Stimulated activated CD8-positive, alpha-beta memory T cell treated with anti-CD3 and anti-CD28 coated beads, Interleukin-4, amount 100 ng/mL, for 48 hours (primary cell): Measurements from ENCODE around the gene FNDC3A.

Experiments
- DNase-seq: peaks from one replicate; pipeline ENCODE4 v3.0.0-alpha.2; 2020

The FNDC3A gene

DNA sequence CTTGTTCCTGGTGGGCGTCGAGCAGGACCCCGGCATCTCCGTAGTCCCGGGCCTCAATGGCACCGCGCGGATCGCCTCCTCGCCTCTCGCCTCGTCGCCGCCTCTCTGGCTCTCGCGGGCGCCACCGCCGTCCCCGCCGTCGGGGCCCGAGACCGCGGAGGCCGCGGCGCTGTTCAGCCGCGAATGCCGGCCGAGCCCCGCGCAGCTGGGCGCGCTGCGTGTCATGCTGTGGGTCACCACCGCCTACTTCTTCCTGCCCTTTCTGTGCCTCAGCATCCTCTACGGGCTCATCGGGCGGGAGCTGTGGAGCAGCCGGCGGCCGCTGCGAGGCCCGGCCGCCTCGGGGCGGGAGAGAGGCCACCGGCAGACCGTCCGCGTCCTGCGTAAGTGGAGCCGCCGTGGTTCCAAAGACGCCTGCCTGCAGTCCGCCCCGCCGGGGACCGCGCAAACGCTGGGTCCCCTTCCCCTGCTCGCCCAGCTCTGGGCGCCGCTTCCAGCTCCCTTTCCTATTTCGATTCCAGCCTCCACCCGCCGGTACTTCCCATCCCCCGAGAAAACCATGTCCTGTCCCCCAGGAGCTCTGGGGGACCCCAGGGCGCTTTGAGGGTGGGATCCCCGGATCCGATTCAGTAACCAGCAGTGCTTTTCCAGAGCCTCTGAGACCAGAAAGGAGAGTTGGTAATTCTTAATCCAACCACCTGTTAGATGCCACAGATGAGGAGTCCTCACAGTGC is 245.3 kb downstream of the FNDC3A start:
- DNase-seq: no peak

DNA sequence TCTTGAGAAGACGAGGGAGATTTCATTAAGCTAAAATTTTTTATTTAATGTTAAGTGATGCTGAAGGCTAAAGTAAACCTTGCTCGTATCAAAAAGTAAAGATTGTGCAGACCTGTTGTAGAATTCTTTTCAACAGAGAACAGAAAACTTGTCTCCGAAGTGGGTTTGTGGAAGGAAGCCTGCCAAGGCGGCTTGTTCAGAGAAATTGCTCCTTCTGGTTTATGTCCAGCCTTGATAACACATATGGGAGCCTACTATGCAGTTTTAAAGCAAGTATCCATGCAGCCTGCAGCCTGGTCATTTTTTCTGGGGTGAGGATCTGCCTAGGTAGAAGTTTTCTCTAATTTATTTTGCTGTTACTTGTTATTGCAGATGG is 245.9 kb downstream of the FNDC3A start:
- no peak for DNase-seq

DNA sequence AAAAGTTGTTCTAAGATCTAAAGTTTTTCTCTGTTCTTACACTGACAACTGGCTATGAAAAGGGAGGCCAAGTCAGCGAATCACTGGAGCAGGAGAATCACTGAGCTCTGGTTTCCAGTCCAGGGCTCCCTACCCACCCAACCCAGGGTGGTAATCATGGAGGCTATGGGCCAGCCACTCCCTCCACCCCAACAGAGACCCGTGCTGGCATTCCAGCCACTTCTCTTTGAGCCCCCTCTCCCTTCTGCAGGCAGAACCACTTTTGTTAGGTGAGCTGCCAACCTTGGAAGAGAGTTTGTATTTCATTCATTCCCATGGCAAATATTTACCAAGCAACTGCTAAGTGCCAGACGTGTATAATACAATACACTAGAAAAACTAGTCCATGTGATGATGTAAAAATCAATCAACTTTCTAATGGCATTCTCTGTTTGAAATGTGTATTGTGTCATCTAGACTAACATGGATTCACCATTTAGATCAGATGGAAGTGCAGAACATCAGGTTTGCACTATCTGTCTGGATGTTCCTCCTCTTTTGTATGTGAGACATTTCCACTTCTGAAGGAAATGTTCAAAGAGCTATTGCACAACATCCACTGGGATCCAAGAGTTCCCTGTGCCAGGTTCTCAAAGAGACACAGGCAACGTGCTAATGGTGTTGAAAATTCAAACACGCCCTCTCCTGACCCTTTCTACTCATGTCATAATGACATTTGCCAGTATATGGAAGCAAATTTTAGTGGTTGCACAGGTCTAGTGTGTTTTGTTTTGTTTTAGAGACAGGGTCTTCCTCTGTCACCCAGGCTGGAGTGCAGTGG is 249.7 kb downstream of the FNDC3A start:
- DNase-seq: no peak

DNA sequence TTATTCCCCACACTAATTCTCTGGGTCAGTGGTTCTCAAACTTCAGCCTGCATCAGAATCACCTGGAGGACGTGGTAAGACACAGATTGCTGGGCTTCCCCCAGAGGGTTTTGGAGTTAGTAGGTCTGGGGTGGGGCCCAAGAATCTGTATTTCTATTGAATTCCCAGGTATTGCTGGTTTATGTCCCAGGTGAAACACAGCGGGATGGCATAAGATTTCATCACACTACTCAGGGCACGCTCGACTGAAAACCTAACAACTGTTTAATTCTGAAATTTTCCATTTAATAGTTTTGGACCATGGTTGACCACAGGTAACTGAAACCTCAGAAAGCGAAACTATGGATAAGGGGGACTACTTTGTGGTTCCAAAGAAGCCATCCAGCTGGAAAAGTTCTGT is 250.9 kb downstream of the FNDC3A start:
- DNase-seq: no peak

GRCh38 chr13:49234741-49235140 is 259.0 kb downstream of the FNDC3A start:
- DNase-seq: no peak

GRCh38 chr13:49235856-49236431 is 260.2 kb downstream of the FNDC3A start:
- no peak for DNase-seq

DNA sequence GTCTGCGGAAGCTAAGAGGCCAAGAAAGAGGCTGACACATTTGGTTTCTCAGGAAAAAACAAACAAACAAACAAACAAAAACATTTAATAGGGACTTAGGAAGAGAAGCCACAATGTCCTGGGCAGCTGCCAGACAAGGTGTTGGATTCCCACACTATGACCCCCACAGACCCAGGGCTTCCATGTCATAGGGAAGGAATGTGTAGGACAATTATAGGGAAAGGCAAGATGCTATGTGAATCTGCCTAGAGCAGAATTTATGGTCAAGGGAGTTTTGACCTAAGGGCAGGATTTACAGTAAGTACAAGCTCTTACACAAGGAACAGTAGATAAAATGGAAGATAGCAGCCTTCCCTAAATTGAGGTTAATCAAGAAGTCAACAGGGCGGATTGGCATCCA is 262.9 kb downstream of the FNDC3A start:
- DNase-seq: no peak

DNA sequence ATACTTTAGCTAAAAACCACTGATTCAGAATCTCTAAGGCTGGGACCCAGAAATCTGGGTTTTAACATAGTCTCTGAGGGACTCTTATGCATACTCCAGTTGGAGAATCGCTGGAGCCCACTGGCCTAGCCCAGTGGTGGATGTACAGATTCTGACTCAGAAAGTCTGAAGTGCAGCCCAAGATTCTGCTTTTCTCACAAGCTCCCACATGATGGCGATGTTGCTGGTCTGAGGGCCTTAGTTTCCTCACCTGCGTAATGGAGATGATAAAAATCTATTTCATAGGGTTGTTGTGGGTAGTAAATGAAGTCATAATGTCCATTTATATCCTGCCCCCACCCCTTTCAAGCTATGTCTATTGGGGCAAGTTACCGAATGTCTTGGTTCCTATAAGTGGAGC is 264.3 kb downstream of the FNDC3A start:
- peak; percentile 54 for DNase-seq

DNA sequence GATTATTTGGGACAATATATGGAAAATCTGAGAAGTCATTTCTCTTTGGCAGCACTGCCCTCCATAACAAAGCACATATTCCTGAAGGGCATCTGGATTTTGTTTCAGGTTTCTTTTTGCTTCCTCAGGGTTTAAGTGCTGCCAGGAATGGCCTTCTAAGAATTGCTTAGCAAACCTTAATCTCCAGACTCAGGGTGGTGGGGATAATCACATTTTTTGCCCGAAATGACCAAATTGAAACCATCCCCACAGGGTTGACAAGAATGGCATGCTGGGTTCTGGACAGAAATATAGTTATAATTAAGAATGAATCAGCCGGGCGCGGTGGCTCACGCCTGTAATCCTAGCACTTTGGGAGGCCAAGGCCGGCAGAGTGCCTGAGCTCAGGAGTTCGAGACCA is 265.6 kb downstream of the FNDC3A start:
- no peak for DNase-seq

GRCh38 chr13:49245101-49245500 is 269.4 kb downstream of the FNDC3A start:
- DNase-seq: no peak

GRCh38 chr13:49246850-49247642 is 271.3 kb downstream of the FNDC3A start:
- no peak for DNase-seq

DNA sequence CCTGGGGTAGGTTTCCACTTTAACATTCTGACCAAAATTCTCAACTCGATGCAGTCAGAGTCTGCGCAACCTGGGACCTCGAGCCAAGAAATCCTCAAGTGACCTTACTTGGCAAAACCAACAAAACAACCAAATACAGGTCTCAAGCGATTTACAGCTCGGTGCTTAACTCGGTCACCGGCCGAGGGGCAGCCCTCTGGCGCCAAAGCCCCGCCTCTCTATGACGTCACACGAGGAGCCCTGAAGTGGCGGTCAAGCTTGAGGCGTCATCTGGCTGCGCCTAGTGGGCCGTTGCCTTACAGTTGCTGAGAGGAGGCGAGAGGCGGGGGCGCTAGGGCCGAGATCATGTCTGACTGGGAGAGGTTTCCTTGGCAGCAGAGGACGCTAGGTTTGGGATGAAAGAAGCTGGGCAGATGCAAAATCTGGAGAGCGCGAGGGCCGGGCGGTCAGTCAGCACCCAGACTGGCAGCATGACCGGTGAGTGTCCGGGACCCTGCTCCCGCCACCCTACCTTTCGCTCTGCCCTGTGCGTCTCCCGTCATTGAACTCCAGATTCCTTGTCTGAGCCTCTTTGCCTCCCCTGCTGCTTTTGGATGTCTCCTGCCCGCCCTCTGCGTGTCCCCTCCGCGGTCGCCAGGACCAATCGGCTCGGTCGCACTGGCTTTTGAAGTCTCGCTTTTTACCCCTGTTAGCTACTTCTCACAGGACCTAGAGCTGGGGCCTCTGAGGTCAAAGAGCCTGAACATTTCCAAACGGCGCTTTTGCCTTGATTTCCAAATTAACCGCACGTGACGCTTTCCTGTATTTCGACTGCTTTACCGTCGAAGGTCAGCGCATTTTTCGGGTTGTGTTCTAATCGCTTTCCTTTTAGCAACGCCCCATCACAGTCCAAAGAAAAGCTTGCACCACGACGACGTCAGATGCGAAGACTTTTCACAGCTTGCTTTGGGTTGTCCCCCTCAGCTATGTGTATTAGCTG is 272.2 kb downstream of the FNDC3A start, which contains the start of gene CDADC1:
CDADC1 (plus strand) TSS at position 283 of the 979 bp plus-strand sequence; CDS start at position 396, 113 bp downstream.
- peak; percentile 99 for DNase-seq

GRCh38 chr13:49248622-49249002 is 272.9 kb downstream of the FNDC3A start:
- DNase-seq: no peak

DNA sequence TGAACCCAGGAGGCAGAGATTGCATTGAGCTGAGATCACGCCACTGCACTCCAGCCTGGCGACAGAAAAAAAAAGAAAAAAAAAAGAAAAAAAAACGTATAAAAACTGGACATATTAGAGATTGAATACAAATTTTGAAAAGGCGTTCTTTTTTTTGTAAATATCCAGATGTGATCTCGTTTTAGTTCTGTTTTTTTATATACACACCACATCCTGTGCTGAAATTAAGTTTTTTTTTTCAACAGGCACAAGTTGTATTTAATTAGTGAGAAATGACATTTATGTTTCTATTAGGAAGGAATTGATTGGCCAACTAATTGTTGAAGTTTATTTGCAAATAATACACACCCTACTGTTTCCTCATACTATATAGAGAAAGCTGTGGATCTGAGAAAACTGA is 275.6 kb downstream of the FNDC3A start:
- no peak for DNase-seq

GRCh38 chr13:49253310-49253709 is 277.6 kb downstream of the FNDC3A start:
- no peak for DNase-seq

DNA sequence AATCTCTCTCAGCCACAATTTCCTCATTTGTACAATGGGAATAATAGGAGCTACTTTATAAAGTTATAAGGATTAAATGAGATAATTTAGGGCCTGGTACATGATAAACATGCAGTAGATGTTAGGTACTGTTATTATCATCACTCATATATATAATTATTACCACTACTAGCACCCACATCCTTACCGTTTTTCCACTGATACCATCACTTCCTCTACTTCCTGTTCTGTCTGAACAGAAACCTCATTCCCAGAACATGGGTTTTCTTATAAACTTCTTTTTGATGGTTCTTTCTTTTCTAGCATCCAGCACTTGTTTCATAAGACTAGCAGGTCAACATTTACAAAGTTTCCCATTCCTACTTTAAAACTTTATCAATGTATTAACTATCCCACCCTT is 278.3 kb downstream of the FNDC3A start:
- DNase-seq: no peak

- no peak for DNase-seq
These were observed 281.1 kb downstream of the FNDC3A start for GRCh38 chr13:49256841-49257240.

DNA sequence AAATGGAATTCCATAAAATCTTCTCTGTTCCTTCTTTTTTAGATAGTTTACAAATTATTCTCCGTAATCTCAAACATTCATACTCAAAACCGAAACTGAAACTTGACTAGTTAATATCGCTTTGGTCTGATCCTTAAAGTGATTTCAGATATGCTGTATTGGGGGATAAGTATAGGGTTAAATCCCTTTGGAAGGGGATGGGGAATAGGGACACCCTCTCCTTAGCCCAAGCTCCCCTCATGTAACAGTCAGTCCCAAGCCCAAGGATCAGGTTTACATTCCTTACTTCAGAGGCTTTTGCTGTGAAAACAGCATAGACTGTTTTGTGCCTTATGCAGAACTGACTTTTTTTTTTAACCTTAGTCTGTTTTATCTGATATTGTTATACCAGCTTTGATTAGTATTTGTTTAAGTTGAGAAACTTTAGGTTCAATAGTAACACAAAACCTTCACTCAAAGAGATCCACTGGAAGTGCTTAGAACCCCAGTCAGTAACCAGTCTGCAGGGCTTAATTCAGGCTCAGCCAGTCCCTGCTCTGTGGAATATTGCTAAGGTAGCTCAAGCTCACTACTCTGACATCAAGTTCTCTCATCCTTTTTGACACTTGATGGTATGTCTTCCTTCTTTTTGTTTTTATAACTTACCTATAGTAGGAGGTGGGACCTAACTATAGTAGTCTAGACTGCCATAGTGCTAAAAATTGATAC is 282.5 kb downstream of the FNDC3A start:
- DNase-seq: no peak
